ENCODE results near the gene HADHB. TPM values are rescaled to one million over a fixed set of nuclear protein-coding genes. Genes with fewer than 3 reads are reported as not detected.

HADHB gene
- total RNA-seq, 1 donor from 2014 or later: 71.1 TPM

DNA sequence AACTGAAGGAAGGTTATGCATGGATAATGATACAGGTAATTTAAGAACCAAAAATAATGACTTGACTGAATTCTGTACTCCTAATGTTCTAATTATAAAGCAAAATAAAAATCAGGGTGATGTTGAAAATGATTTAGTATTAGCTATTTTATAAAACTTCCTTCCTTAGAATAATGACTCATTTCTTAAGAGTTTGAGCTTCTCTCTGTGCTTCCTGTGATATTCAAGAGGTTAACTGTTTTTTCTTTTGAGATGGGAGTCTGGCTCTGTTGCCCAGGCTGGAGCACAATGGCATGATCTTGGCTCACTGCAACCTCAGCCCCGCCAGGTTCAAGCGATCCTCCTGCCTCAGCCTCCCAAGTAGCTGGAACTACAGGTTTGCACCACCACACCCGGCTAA, 15.1 kb upstream of the HADHB start:
- DNase-seq (ENCODE audit: low read depth): no peak
- TF ChIP-seq, protein P1, sequence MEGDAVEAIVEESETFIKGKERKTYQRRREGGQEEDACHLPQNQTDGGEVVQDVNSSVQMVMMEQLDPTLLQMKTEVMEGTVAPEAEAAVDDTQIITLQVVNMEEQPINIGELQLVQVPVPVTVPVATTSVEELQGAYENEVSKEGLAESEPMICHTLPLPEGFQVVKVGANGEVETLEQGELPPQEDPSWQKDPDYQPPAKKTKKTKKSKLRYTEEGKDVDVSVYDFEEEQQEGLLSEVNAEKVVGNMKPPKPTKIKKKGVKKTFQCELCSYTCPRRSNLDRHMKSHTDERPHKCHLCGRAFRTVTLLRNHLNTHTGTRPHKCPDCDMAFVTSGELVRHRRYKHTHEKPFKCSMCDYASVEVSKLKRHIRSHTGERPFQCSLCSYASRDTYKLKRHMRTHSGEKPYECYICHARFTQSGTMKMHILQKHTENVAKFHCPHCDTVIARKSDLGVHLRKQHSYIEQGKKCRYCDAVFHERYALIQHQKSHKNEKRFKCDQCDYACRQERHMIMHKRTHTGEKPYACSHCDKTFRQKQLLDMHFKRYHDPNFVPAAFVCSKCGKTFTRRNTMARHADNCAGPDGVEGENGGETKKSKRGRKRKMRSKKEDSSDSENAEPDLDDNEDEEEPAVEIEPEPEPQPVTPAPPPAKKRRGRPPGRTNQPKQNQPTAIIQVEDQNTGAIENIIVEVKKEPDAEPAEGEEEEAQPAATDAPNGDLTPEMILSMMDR (conservative IDR thresholded peaks at IDR 0.05; ENCODE audit: low read depth, low read length): no peak
- H3K4me3 ChIP-seq (ENCODE audit: low read depth, low read length): no peak overlapping the region

DNA sequence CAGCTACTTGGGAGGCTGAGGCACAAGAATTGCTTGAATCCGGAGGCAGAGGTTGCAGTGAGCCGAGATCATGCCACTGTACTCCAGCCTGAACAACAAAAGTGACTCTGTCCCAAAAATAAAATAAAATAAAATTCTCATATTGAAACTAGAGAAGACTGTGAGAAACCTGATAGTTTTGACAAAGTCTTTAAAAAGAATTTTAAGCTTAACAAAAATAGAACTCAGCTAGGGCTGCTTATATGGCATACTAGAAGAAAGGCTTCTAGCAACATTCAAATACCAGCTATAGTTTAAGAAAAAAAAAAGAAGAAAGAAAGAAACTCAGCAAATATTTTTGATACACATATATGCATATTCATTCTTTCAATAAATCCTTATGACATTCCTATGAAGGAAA, 13.9 kb upstream of the HADHB start:
- TF ChIP-seq, protein P1 (conservative IDR thresholded peaks at IDR 0.05; ENCODE audit: low read depth, low read length): no peak
- DNase-seq (ENCODE audit: low read depth): no peak
- no peak overlapping the region for H3K4me3 ChIP-seq (ENCODE audit: low read depth, low read length)

DNA sequence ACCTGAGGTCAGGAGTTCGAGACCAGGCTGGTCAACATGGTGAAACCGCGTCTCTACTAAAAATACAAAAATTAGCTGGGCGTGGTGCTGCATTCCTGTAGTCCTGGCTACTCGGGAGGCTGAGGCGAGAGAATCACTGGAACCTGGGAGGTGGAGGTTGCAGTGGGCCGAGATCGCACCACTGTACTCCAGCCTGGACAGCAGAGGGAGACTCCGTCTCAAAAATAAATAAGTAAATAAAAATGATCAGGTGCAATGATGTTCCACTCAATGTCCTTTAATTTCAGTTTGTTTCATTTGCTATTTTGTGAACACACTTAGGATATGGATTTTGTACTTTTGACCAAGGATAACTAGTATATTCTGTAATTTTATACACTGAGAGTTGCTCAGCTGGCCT, 9.7 kb upstream of the HADHB start:
- H3K4me3 ChIP-seq (ENCODE audit: low read depth, low read length): no peak overlapping the region
- TF ChIP-seq, protein P1 (conservative IDR thresholded peaks at IDR 0.05; ENCODE audit: low read depth, low read length): peak; percentile 30
- DNase-seq (ENCODE audit: low read depth): no peak

DNA sequence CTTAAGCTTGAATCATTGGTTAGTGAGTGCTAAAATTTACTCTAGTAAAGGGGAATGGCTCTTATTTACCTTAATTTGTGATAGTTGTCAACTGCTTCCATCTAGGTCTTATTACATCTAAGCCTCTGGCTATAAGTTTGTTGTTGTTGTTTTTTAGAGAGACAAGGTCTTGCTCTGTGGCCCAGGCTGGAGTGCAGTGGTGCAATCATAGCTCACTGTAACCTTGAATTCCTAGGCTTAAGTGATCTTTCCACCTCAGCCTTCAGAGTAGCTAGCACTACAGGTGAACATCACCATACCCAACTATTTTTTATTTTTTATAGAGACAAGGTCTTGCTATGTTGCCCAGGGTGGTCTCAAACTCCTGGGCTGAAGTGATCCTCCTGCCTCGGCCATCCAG, 6.9 kb upstream of the HADHB start:
- TF ChIP-seq, protein P1 (conservative IDR thresholded peaks at IDR 0.05; ENCODE audit: low read depth, low read length): no peak
- H3K4me3 ChIP-seq (ENCODE audit: low read depth, low read length): no peak overlapping the region
- no peak for DNase-seq (ENCODE audit: low read depth)

DNA sequence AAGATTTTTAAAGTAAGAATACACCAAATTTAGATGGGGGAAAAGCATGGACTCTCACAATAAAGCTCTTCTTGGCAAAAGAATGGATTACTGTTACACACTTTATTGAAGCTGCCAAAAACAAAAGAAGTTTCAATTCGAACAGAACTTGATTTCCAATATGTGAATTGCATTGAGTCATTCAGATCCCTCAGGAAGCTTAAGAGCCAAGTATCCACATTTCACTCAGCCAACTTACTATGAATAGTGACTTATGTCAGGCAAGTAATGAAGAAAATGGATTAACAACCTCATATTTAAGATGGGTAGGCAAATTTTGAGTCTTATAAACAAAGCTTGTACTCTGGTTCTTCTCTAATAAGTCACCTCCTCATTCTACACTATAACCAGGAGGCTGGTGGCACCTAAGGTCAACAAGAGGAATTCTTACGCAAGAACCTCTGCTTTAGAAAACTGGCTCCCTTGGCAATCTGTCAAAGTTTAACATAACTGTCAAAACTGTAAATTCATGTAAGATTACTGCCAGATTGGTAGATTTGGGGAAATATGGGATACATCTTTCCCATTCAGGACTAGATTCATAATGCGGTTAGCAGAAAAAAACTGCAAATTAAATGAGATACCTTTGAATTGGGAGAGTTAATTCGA, 6.3 kb upstream of the HADHB start:
- H3K4me3 ChIP-seq (ENCODE audit: low read depth, low read length): no peak overlapping the region
- TF ChIP-seq, protein P1 (conservative IDR thresholded peaks at IDR 0.05; ENCODE audit: low read depth, low read length): no peak
- DNase-seq (ENCODE audit: low read depth): no peak

DNA sequence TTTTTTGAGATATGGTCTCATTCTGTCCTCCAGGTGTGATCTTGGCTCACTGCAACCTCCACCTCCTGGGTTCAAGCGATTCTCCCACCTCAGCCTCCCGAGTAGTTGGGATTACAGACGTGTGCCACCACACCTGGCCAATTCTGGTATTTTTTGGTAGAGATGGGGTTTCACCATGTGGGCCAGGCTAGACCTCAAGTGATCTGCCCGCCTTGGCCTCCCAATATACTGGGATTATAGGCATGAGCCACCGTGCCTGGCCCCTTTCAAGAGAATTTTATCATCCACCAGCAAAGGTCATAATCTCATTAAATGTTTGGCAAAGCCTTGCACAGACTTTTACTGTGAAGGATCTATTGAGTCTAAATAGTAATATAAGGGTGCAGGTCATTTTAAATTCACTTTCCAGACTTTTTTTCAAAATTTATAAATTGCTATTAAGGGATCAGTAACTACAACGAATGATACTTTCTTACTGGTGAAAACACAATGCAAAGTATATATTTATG, 2.8 kb upstream of the HADHB start:
- no peak for DNase-seq (ENCODE audit: low read depth)
- TF ChIP-seq, protein P1 (conservative IDR thresholded peaks at IDR 0.05; ENCODE audit: low read depth, low read length): no peak
- H3K4me3 ChIP-seq (ENCODE audit: low read depth, low read length): no peak overlapping the region

Data from epithelial cell of proximal tubule (primary cell).